GM19372 (cell line): ENCODE results near the gene UMAD1.
"Not testable (repeated sequence)": the region's sequence is repeated elsewhere in the genome, so short reads cannot be mapped to it uniquely, and the experiment has no call there.

ENCODE experiments used
- ATAC-seq: cut with Tn5 transposase; IDR thresholded peaks from one replicate; pipeline ENCODE4 v1.9.1; 2021; ENCODE audit warnings: mild to moderate bottlenecking, low read depth, moderate library complexity; ENCODE audit not compliant: unreplicated experiment

Gene UMAD1

DNA sequence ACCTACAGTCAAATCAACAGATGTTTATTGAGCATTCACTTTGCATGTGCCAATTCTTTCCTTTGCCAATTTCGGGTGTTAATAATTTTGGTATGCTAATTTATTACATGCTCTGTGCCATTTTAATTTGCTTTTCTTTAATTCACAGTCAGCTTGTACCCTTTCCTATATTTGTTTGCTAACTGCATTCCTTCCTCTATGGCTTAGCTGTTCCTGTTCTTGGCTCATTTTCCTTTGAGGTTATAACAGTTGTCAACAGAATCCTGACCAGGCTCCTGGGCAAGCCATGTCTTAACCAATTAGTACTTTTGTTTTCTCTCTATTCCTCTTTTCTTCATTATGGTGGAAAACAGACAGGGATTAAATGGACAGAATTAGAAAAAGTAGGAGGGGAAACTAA, 151.5 kb downstream of the UMAD1 start:
- no peak for ATAC-seq

DNA sequence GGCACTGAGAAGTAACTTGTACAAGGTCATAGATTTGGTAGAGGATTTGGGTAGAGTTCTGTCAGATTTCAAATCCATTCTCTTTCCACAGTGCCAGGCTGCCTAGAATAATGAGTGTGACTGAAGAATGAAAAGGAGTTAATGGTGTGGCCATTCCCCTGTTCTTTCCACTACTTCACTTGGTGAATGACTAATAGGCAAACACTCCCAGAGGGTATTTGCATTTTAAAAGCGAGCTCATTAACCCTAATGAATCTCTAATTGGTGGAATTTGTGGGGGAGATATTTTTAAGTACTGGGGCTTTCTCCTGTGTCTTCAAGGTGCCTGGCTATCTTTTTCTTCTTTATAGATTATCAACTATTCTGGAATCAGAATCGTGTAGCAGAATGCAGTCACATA, 152.7 kb downstream of the UMAD1 start:
- ATAC-seq, result no peak

DNA sequence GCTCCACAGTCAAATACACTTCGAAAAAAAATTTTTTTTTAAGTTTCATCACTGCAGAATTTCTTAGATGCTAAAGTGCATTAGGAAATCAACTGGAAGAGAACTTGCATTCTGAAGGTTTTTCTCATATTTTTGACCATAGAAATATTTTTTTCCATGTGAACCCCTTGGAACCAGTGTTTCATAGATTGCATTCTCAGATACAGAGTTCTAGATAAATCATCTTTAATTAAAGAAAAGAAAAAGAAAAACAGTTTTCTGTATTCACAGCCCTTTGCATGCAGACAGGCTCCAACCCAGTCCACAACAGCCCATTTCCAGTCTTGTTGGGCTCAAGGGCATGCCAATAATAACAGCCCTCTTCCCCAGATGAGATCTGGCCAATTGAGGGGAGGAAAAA, 153.4 kb downstream of the UMAD1 start:
- no peak for ATAC-seq

DNA sequence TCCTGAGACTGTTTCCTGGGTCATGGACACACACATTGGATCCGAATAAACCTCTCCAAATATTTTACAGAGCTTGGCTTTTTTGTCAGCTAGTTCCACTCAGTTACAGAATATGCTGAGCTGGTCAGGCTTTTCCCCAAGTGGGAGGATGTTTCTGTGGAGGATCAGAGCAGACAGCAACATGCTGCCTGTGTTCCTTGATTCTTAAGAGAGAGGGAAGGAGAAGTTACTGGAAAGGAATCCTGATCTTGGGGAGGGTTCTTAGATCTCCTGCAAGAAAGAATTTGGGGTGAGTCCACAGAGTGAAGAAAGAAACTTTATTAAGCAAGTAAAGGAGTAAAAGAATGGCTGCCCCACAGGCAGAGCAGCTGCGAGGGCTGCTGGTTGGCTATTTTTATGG, 154.7 kb downstream of the UMAD1 start:
- no peak for ATAC-seq

DNA sequence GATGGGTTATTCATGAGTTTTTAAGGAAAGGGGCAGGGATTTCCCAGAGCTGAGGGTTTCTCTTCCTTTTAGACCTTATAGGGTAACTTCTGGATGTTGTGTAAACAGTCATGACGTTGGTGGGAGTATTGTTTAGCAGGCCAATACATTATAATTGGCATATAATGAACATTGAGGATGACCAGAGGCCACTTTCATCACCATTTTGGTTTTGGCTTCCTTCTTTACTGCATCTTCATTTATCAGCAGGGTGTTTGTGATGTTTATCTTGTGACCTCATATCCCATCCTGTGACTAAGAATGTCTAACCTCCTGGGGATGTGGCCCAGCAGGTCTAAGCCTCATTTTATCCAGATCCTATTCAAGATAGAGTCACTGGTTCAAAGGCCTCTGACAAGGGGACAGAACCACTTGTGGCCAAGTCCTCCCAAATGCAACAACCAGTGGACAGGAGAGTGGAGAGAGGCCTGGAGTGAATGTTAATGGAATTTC, 155.1 kb downstream of the UMAD1 start:
- no peak for ATAC-seq

DNA sequence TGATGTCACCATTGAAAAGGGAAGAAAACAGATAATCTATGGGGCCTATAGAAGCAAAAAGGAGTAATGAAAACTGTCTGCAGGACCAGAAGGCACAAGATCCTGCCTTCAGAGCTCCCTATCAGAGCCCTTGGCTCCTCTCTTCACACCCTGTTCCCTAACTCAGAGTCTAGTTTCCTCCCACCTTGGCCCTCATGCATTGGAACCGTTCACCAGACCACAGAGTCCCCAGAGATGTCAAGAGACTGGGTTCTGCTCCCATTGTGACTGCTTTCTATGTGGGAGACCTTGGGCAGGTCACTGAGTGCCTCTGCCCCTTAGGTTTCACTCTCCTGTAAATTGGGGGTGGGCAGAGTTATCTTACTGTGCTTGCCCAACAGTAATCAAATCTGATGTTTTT, 158.0 kb downstream of the UMAD1 start:
- ATAC-seq, result peak; percentile 75

DNA sequence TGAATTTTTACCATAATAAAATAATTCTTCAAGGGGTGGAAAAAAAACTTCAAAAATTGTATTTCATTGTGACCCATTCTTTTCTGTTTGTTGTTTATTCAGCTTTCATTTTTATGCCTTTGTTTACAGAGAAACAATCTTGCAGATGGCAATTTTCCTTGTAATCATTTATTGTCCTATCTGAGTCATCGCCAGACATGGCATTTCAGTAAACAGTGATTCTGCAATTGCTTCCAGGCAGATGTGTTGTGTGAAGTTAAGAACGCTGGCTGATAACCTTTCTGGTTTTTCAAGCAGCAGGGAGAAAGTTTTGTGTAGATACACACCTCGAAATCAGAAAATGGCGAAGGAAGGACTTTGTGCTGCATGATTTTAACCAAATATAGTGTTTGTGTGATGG, 158.6 kb downstream of the UMAD1 start:
- ATAC-seq, result no peak

DNA sequence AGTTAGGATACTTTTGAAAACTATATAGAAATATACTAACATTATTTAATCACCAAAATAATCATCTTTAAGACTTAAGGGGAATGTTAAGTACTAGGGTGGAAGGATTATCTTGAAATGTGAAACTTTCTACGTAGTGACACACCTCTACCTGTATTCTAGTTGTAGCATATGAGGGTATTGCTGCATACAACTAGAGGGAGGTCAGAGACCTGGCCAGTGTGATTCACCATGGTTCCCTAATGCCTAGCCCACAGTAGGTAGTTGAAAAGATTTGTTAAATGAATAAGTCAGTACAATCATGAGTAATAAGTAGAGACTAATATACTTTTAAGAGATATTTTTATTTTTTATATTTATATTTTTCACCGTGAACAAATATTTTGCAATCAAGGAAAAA, 162.0 kb downstream of the UMAD1 start:
- no peak for ATAC-seq

DNA sequence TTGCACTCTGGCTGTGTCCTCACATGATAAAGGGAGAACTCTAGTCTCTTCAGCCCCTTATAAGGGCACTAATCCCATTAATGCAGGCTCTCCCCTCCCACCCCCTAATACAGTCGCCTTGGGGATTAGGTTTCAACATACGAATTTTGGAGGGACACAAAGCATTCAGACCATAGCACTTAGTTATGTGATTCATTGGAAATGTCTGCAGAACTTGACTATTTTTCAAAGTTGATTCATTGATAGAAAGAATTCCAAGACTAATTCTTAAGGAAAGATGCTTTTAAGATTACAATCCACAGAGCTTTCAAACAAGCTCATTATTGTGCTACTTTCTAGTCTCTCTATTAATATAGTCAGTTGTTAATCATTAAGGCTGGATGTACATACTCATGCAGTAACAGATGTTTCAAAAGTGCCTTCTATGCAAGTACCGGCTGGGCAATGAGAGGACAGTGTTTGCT, 163.2 kb downstream of the UMAD1 start:
- peak; percentile 53 for ATAC-seq

DNA sequence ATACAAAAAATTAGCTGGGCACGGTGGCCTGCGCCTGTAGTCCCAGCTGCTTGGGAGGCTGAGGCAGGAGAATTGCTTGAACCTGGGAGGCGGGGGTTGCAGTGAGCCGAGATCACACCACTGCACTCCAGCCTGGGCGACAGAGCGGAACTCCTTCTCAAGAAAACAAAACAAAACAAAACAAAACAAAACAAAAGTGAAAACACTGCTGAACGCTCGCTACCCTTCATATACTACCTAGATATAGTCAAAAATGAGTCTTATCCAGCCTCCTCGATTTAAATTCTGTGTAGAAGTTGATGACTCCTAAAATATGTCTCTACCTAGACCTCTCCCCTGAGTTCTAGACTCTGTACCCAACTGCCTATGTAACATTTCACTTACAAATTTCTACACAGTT, 164.3 kb downstream of the UMAD1 start:
- not testable (repeated sequence) for ATAC-seq

DNA sequence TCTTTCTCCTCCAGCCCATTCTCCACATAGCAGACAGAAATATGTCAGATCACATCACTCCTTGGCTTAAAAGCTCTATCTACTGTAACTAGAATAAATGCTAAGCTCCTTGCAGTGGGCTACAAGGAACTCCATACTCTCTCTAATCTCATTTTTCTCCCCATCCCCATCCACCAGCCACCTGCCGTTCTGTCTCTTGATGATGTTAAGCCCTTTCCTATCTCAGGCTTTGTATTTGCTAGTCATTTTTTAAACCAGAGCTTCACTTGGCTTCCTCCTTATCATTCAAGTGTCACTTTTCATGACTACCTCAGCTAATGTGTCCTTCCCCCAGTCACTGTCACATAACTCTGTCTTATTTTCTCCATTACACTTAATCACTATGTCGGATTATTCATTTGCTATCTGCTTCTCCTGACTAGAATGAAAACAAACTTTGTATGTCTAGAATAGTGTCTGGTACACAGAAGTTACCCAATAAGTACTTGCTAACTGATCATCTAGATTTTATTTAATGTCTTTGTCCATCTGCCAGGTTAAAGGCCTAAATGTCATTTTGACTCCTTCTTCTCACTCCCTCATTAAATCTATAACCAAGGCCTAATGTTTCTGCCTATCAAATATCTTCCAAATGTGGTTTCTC, 165.1 kb downstream of the UMAD1 start:
- no peak for ATAC-seq

DNA sequence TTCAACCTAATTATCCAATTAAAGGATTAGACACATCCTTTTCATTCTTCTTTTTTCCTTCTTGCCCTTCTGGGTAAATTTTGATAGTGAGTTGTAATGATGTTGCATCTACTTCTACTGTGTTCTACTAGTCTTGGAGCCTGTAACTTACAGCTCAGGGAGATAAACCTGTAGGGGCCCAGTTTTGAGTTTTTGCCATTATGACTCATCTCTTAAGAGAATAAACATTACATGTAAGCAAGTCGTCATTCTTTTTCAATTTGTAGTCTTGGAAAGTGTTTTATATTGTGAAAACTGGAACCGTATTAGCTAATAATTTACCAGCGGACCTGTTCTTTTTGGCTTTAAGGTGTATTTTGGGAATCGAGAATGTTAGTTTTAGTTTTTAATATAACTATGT, 167.6 kb downstream of the UMAD1 start:
- ATAC-seq, result no peak

DNA sequence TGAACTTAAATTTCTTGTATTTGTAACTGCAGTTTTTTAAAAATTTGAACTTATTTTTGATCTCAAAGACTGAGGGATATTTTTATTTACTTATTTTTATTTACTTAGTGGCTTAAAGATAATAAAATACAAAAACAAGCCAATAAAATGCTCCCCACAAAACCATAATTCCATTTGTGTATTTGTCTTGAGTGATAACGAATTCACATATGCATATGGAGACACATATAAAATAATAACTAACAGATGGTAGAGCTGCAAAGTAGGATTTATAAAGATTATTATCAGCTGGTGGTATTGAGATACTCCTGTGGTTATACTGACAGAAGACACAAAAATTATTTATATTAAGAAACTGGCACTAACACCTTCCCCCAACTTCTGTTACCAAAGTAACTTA, 168.1 kb downstream of the UMAD1 start:
- no peak for ATAC-seq

DNA sequence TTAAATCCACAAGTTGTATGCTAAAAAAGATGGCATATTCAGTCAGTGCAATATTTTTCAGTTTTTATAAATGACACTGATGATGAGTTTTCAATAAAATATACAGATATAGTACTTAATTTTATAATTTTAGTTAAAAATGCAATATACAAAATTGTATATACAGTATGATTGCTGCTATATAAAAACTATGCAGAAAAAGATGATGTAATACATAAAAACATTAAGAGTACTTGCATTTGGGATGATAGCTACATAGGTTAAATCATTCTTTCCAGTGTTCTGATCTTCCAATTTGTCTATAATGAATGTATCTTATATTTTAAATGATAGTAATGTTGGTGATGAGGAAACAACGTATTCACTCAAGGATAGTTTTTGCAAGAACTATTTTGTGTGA, 169.8 kb downstream of the UMAD1 start:
- no peak for ATAC-seq

DNA sequence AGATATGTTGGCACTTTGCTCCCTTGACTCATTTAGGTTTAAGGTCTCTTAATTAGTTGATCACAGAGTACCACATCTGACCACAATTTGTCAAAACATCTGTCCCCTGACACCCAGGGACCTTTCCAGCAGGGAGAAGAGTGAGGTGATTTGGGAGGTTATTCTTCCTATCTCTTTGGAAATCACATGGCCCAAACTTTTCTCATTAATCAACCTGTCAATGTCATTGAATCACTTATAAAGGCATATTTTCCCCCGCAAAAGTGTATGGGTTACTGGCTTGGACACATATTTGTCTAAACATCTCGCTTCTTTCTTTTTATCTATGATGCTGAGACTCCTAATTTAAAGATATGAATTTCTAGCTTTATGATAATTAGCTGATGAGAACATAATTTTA, 170.3 kb downstream of the UMAD1 start:
- no peak for ATAC-seq

DNA sequence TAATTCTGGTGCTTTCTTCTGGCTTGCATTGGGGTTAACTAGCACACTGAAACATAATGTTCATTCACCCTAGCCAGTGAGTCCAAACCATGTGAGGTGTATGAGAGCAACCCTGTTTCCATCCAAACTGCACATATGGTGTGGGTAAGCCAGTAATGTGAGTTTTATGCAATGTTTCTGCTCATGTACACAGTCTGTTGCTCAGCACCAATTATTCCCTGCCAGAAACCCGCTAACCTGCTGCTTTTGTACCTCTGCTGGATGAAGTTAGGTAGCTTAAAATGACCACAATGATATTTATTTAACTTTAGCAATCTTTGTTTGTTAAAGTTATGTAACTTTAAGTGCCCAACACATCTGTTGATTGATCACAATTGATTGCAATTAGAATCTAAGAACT, 171.6 kb downstream of the UMAD1 start:
- no peak for ATAC-seq

DNA sequence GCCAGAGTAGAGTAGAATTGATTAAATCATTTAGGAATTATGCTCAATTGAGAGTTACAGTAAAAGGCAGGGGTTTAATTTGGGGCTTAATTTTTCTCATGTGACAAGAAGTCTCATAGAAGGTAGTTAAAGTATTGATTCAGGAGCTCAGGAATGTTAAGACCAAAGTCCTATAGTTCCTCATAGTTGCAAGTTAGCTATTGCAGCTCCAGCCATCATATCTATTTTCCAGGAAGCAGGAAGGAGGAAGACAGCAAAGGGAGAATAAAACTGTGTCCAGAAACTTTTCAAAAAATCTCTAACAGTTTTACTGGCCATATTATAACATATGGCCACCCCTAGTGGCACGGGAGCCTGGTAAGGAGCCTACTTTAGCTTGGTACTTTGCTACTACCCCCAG, 174.8 kb downstream of the UMAD1 start:
- ATAC-seq, result no peak

DNA sequence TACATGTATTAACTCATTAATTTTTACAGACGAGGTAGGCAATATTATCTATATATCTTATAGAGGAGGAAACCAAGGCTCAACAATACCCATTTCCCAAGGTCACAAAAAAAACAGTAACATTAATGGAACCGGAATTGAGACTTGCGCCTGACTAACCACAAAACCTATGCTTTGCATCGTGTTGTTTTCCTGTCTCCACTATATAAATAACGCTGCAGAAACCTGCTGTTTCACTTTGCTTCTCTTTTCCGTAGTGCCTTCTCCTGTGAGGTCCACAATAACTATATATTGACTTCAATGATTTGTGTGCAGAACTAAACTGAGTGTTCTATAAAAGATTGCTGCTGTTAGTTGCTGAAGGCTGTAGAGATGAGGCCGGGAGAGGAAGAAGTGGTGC, 175.5 kb downstream of the UMAD1 start:
- peak; percentile 29 for ATAC-seq

DNA sequence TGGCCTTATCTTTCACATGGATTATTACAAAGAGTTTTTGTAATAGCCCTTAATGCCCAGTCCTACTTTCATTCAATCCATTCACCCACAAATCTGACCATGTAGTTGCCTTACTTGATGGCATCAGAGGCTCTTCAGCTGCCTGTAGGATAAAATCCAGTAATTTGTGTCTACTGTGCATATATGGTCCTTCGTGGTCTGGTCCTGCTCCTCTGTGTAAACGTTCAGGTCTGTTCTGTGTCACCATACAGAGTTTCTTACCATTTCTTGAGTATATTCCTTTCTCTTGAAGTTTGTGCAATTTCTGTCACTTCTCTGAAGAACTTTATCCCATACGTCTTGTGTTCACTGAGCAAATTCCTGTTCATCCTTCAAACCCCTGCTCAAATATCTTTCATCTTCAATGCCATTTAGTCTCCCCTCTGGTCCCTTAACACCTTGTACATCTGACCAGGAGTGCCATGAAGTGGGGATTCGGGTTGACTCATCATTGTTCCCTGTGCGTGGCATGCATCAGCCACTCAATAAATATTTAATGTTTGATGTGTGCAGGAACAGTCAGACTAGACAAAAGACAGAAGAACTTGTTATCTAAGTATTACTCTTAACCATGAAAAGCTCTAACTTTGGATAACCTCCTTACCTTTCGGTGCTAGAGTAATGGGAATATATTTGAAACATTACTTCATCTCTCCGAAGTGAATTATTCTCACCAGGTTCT, 176.4 kb downstream of the UMAD1 start:
- ATAC-seq, result no peak

DNA sequence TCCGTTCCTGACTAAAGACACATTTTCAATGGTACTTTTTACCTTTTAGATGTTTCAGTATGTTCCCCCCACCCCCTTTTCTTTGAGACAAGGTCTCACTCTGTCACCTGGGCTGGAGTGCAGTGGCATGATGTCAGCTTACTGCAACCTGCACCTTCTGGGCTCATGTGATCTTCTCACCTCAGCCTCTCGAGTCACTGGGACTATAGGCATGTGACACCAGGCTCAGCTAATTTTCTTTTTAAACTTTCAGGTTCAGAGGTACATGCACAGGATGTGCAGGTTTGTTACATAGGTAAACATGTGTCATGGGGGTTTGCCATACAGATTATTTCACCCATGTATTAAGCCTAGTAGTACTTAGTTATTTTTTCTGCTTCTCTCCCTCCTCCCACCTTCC, 177.2 kb downstream of the UMAD1 start:
- ATAC-seq, result no peak

DNA sequence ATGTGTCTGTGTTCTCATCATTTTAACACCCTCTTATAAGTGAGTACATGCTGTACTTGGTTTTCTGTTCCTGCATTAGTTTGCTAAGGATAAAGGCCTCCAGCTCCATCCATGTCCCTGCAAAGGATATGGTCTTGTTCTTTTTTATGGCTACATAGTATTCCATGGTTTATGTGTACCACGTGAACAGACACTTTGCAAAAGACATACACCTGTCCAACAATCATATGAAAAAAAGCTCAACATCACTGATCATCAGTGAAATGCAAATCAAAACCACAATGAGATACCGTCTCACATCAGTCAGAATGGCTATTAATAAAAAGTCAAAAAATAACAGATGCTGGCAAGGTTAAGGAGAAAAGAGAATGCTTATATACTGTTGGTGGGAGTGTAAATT, 177.6 kb downstream of the UMAD1 start:
- ATAC-seq, result not testable (repeated sequence)
